HCT116 (cell line): Measurements from ENCODE around the gene INHBE.

Experiments
- CBX3 ChIP-seq: IDR thresholded peaks from 2 replicates; pipeline ENCODE4 v1.6.1; 2012; ENCODE audit warnings: low read depth
- CEBPB ChIP-seq: IDR thresholded peaks from 2 replicates; pipeline ENCODE4 v1.6.1; 2012; ENCODE audit warnings: low read depth
- EZH2 ChIP-seq: fragments of 200-600 bp; sonication (generic); IDR thresholded peaks from 2 replicates; pipeline ENCODE4 v1.6.1; 2017; ENCODE audit warnings: antibody characterized with exemption, mixed run types
- EZH2phosphoT487 ChIP-seq: fragments of 200-600 bp; IDR thresholded peaks from 2 replicates; pipeline ENCODE4 v1.6.1; 2018; ENCODE audit warnings: antibody characterized with exemption, borderline replicate concordance
- JUND ChIP-seq: IDR thresholded peaks from 2 replicates; pipeline ENCODE4 v1.6.1; 2012
- POLR2A ChIP-seq: IDR thresholded peaks from 2 replicates; pipeline ENCODE4 v1.7.0; 2011; ENCODE audit warnings: borderline replicate concordance; ENCODE audit not compliant: insufficient read depth, insufficient read length; ENCODE audit errors: extremely low read depth
- POLR2AphosphoS5 ChIP-seq: IDR thresholded peaks from 2 replicates; pipeline ENCODE4 v1.6.1; 2011; ENCODE audit warnings: mild to moderate bottlenecking, low read depth, low read length, moderate library complexity
- REST ChIP-seq: IDR thresholded peaks from 2 replicates; pipeline ENCODE4 v1.6.1; 2012; ENCODE audit warnings: low read depth
- TF ChIP-seq, protein P1 (sequence below), 3 experiments: fragments of 200-600 bp in 1 of 3; sonication (generic) in 1 of 3; IDR thresholded peaks in 2 of 3; conservative IDR thresholded peaks in 1 of 3; 2 replicates each; pipeline ENCODE4 v1.5.1; 2012 to 2017; ENCODE audit warnings: low read depth in 2 of 3, low read length in 2 of 3, antibody characterized with exemption in 1 of 3, borderline replicate concordance in 1 of 3, control low read depth in 1 of 3, mild to moderate bottlenecking in 1 of 3, mixed read lengths in 1 of 3, mixed run types in 1 of 3, moderate library complexity in 1 of 3; ENCODE audit not compliant: insufficient read depth in 1 of 3

DNA sequence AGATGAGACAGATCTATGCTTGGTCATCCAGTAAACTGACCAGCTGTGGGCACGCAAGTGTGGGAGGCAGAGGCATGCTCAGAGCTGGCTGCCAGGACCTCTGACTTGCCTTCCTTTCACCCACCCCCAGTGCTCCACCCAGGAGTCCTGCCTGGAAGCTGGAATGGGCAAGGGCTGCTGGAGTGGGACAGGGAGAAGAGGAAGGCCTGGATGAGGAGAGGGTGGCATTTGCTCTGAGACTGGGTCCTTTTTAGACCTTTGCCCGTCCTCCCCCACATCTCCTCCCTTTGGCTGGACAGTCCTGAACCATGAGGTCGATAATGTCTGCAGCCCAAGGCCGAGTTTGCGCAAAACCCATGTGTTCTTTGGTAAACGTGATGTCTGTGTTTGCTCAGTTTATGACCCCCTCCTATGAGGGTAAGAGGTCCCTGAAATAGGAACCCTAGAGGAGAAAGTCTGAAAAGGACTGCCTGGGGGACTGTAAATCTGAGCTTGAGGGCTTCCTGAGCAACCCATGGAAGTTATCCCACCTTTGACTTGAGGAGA lies 3.8 kb upstream of the INHBE start:
- TF ChIP-seq JUND (no peak), EZH2 (no peak), REST (no peak), POLR2AphosphoS5 (no peak), CBX3 (no peak), POLR2A (no peak), CEBPB (no peak), EZH2phosphoT487 (no peak)
- TF ChIP-seq, protein P1, sequence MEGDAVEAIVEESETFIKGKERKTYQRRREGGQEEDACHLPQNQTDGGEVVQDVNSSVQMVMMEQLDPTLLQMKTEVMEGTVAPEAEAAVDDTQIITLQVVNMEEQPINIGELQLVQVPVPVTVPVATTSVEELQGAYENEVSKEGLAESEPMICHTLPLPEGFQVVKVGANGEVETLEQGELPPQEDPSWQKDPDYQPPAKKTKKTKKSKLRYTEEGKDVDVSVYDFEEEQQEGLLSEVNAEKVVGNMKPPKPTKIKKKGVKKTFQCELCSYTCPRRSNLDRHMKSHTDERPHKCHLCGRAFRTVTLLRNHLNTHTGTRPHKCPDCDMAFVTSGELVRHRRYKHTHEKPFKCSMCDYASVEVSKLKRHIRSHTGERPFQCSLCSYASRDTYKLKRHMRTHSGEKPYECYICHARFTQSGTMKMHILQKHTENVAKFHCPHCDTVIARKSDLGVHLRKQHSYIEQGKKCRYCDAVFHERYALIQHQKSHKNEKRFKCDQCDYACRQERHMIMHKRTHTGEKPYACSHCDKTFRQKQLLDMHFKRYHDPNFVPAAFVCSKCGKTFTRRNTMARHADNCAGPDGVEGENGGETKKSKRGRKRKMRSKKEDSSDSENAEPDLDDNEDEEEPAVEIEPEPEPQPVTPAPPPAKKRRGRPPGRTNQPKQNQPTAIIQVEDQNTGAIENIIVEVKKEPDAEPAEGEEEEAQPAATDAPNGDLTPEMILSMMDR (IDR thresholded peaks at IDR 0.05 in 2 of 3, conservative IDR thresholded peaks at IDR 0.05 in 1 of 3; ENCODE audit: borderline replicate concordance in 1 of 3, insufficient read depth in 1 of 3, low read depth in 2 of 3, low read length in 2 of 3) = no peak
